NT2/D1 (cell line): Measurements from ENCODE around the gene SUSD5.

Source experiments
- DNase-seq: peaks from one replicate; pipeline ENCODE4 v3.0.0-alpha.2; 2011; ENCODE audit warnings: low read depth, low spot score
- H3K27me3 ChIP-seq: 2 replicates; pipeline ENCODE4 v1.6.0; 2011; ENCODE audit warnings: mild to moderate bottlenecking; ENCODE audit not compliant: insufficient read length, insufficient read depth
- H3K36me3 ChIP-seq: 2 replicates; pipeline ENCODE4 v1.6.1; 2011; ENCODE audit warnings: mild to moderate bottlenecking, low read length, mixed read lengths; ENCODE audit not compliant: insufficient read depth, insufficient read length
- H3K4me1 ChIP-seq: 2 replicates; pipeline ENCODE4 v1.5.1; 2011; ENCODE audit not compliant: insufficient read depth, insufficient read length
- H3K4me3 ChIP-seq: 2 replicates; pipeline ENCODE4 v1.5.1; 2011; ENCODE audit warnings: low read depth; ENCODE audit not compliant: insufficient read length
- H3K9ac ChIP-seq: 2 replicates; pipeline ENCODE4 v1.6.0; 2011; ENCODE audit warnings: low read depth; ENCODE audit not compliant: insufficient read length
- H3K9me3 ChIP-seq: 2 replicates; pipeline ENCODE4 v1.5.1; 2011; ENCODE audit warnings: mild to moderate bottlenecking, low read length; ENCODE audit not compliant: insufficient read depth
- SUZ12 ChIP-seq: IDR thresholded peaks from 2 replicates; pipeline ENCODE4 v1.6.1; 2011; ENCODE audit not compliant: insufficient read length, insufficient read depth; ENCODE audit errors: extremely low read depth
- YY1 ChIP-seq: IDR thresholded peaks from 2 replicates; pipeline ENCODE4 v1.6.1; 2011; ENCODE audit not compliant: insufficient read length, insufficient read depth
- ZNF274 ChIP-seq: IDR thresholded peaks from 2 replicates; pipeline ENCODE4 v1.6.1; 2011; ENCODE audit warnings: mild to moderate bottlenecking, low read depth, low read length

SUSD5 gene

GRCh38 chr3:33130144-33130543, 88.5 kb downstream of the SUSD5 start:
- H3K36me3 ChIP-seq: peaks cover 52% of the 10 kb centered on the region
- DNase-seq: no peak

GRCh38 chr3:33128706-33129105, 89.9 kb downstream of the SUSD5 start:
- TF ChIP-seq ZNF274 (no peak), SUZ12 (no peak), YY1 (no peak)
- DNase-seq: no peak
- Histone ChIP-seq H3K27me3 (no peaks in the 10 kb centered on the region), H3K4me3 (no peak overlapping the region), H3K4me1 (peaks cover 8% of the 10 kb centered on the region), H3K36me3 (peaks cover 52% of the 10 kb centered on the region), H3K9me3 (no peaks in the 10 kb centered on the region), H3K9ac (no peak overlapping the region)

More at GRCh38 chr3:33130144-33130543, 88.5 kb downstream of the SUSD5 start:
- no peak overlapping the region for H3K4me3 ChIP-seq
- TF ChIP-seq SUZ12 (no peak), YY1 (no peak)
- H3K9me3 ChIP-seq: no peaks in the 10 kb centered on the region
- peaks cover 8% of the 10 kb centered on the region for H3K4me1 ChIP-seq
- no peaks in the 10 kb centered on the region for H3K27me3 ChIP-seq
- H3K9ac ChIP-seq: no peak overlapping the region

- H3K36me3 ChIP-seq: peaks cover 56% of the 10 kb centered on the region
- no peak overlapping the region for H3K9ac ChIP-seq
- TF ChIP-seq SUZ12 (no peak), YY1 (no peak), ZNF274 (no peak)
- DNase-seq: no peak
- no peaks in the 10 kb centered on the region for H3K27me3 ChIP-seq
- H3K9me3 ChIP-seq: no peaks in the 10 kb centered on the region
- H3K4me1 ChIP-seq: no peaks in the 10 kb centered on the region
- H3K4me3 ChIP-seq: no peak overlapping the region
Measured at GRCh38 chr3:33125840-33126239, 92.8 kb downstream of the SUSD5 start.

GRCh38 chr3:33124638-33125037, 94.0 kb downstream of the SUSD5 start:
- Histone ChIP-seq H3K9me3 (no peaks in the 10 kb centered on the region), H3K36me3 (peaks cover 59% of the 10 kb centered on the region), H3K9ac (no peak overlapping the region), H3K27me3 (no peaks in the 10 kb centered on the region), H3K4me3 (no peak overlapping the region), H3K4me1 (no peaks in the 10 kb centered on the region)
- TF ChIP-seq YY1: no peak
- DNase-seq: no peak

- no peak overlapping the region for H3K4me3 ChIP-seq
- H3K36me3 ChIP-seq: peaks cover 69% of the 10 kb centered on the region
- no peaks in the 10 kb centered on the region for H3K9me3 ChIP-seq
- no peak for DNase-seq
- H3K4me1 ChIP-seq: no peaks in the 10 kb centered on the region
- no peak for TF ChIP-seq ZNF274
- TF ChIP-seq SUZ12: no peak
- no peak for TF ChIP-seq YY1
- H3K27me3 ChIP-seq: no peaks in the 10 kb centered on the region
- H3K9ac ChIP-seq: no peak overlapping the region
Measured at GRCh38 chr3:33122991-33123390, 95.6 kb downstream of the SUSD5 start.

- Histone ChIP-seq H3K4me3 (no peak overlapping the region), H3K27me3 (no peaks in the 10 kb centered on the region), H3K4me1 (no peaks in the 10 kb centered on the region), H3K9ac (no peak overlapping the region), H3K9me3 (no peaks in the 10 kb centered on the region), H3K36me3 (peaks cover 57% of the 10 kb centered on the region)
- TF ChIP-seq YY1: no peak
- TF ChIP-seq ZNF274: no peak
- no peak for TF ChIP-seq SUZ12
- DNase-seq: no peak
Measured at GRCh38 chr3:33119891-33120290, 98.7 kb downstream of the SUSD5 start.

- peaks cover 39% of the 10 kb centered on the region for H3K36me3 ChIP-seq
- TF ChIP-seq SUZ12 (no peak), ZNF274 (no peak), YY1 (no peak)
- no peak overlapping the region for H3K9ac ChIP-seq
- DNase-seq: no peak
- H3K4me1 ChIP-seq: no peaks in the 10 kb centered on the region
- H3K4me3 ChIP-seq: no peak overlapping the region
- no peaks in the 10 kb centered on the region for H3K27me3 ChIP-seq
- no peaks in the 10 kb centered on the region for H3K9me3 ChIP-seq
Measured at GRCh38 chr3:33117461-33117860, 101.1 kb downstream of the SUSD5 start.
